GM18499 (cell line): ENCODE results near the gene TFB1M.
"Not testable (repeated sequence)": the region's sequence is repeated elsewhere in the genome, so short reads cannot be mapped to it uniquely, and the experiment has no call there.

ENCODE experiments used
- ATAC-seq: cut with Tn5 transposase; IDR thresholded peaks from one replicate; pipeline ENCODE4 v1.9.1; 2021; ENCODE audit warnings: moderate number of reproducible peaks; ENCODE audit not compliant: insufficient read depth, unreplicated experiment

Gene TFB1M

DNA sequence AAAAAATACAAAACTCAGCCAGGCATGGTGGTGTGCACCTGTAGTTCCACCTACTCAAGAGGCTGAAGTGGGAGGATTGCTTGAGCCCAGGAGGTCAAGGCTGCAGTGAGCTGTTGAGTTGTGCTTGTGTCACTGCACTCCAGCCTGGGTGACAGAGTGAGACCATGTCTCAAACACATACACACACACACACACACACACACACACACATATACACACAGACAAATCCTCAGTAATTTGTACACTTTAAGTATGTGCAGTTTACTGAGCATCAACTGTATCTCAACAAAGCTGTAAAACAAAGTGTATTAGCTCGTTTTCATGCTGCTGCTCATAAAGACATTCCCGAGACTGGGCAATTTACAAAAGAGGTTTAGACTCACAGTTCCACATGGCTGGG lies 7.3 kb downstream of the TFB1M start:
- no peak for ATAC-seq

DNA sequence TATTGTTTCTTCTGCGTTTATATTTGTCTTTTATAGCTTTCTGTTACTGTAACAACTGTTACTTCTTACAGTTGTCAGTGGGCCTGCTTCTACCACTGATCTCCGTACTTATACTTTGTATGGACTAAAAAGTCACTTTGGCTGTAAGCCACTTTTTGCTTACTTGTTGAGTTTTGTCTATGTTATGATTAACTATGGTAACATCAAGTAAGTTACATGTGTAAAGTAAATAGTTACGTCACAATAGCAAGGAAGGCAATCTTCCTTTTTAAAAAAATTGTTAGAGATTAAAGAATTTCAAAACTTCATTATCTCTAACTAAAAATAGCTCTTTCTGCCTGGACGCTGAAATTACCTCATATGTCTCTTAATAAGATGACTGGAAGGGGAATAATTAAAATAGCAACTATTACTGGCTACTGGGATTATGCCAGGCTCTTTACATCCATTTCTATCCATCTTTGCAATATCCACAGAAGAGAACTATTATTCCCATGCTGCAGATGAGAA lies 10.9 kb downstream of the TFB1M start:
- no peak for ATAC-seq

DNA sequence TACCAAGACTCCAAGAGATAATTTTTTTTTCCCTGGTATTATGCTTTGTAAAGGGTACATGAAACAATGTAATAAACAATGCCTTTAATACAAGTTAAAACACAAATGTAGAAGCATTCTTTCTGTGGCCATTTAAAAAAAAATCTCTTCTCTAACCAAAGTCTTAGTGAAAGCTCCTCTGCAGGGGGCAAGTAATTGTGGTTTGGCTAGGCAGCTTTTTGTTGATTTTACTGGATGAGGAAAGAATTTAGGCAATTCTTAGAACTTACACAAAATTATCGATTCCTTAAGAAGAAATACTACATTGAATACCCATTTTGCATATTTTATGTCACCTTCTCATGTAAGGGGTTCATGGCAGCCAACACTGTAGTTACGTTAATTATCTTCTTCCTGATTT lies 12.4 kb downstream of the TFB1M start:
- no peak for ATAC-seq

DNA sequence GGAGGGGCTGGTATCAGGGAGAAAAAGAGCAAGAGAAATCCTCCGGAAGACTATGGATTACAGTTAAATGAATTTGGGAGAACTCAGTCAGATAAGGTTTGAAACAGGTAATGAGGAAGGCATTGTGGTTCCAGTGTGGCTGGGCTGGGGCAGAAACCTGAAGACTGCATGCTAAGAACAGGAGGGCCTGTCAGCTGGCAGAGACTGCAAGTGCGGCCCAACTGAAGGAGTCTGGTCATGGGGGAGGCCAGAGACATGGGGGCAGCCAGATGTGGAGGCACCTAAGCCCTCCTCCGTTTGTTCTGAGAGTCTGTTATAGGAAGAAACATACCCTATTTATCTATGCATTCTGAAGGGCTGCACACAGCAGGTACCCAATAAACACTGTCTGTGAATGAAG lies 16.6 kb downstream of the TFB1M start:
- ATAC-seq, result no peak

DNA sequence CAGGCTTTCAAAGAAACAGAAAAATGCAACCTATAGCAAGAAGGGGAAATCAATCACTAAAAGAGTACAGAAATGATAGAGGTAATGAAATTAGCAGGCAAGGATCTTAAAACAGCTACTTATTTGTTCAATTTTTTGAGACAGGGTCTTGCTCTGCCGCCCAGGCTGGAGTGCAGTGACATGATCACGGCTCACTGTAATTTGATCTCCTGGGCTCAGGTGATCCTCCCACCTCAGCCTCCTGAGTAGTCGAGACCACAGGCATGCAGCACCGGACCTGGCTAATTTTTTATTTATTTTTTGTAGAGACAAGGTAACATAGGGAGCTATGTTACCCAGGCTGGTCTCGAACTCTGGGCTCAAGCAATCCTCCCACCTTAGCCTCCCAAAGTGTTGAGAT lies 21.6 kb downstream of the TFB1M start:
- ATAC-seq, result no peak

DNA sequence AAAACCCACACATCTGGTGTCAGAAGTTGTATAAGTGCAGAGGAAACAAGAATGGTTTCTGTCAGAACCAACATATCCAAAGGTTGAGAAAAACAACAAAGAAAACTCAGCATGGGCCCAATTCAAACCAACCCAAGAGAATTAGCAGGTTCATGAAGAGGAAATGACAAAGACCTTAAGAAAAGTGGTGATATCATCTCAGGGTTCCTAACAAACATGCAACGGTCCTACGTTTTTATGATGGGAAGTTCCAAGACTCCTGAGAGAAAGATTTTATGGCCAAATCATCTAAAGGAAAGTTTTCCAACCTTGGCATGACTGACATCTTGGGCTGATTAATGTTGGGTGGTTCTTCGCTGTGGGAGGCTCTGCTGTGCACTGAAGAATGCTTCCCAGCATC lies 23.0 kb downstream of the TFB1M start:
- ATAC-seq, result no peak

DNA sequence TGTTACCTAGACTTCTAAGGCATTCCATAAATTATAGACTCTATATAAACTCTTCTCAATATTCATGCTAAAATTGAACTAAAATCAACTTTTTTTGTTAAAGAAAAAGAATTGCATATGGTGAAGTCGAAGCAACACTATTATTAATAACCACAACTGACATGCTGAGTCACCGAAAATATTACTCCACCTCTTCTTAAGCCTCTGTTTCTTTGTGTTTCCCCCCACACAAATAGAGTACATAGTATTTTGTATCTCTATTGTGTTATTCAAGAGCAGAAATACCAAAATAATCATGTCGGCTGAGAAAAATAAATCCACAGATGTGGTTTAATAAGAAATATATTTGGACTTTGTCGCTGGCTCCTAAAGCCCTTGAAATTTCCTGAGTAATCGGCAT lies 23.8 kb downstream of the TFB1M start:
- no peak for ATAC-seq

DNA sequence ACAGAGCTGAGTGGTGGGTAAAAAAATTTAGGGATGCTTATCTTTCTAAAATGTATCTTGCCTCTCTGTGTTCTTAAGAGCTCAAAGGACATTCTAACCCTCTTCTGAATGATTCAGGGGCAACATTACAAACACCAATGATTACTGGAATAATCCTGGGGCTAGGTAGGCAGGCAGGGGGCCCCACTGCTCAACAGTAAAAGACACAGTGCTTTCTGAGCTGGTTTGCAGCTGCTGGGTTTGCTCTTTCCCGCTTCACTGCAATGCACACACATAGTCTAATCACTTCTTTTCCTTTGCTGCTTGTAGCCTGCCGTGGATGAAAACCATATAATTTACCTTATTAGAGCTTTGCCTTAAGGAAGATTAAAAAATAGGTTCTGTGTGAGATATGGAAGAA lies 26.5 kb downstream of the TFB1M start:
- ATAC-seq, result no peak

DNA sequence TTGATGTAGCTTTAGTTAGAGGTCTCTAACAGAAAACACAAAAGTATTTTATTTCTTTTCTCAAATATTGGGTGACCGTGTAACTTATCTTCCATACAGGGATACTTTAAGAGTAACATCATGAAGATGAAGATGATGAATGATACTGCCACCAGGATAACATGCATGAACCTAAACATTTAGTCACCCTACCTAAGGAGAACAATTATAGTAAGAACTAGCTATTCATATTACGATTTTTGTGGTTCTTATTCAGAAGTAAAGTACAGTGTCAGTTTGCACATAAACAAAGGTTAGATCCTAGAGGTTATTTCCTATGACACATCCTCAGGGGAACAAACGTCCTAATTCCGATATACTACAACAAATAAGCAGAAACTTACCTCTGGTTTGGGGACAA lies 29.5 kb downstream of the TFB1M start:
- no peak for ATAC-seq

DNA sequence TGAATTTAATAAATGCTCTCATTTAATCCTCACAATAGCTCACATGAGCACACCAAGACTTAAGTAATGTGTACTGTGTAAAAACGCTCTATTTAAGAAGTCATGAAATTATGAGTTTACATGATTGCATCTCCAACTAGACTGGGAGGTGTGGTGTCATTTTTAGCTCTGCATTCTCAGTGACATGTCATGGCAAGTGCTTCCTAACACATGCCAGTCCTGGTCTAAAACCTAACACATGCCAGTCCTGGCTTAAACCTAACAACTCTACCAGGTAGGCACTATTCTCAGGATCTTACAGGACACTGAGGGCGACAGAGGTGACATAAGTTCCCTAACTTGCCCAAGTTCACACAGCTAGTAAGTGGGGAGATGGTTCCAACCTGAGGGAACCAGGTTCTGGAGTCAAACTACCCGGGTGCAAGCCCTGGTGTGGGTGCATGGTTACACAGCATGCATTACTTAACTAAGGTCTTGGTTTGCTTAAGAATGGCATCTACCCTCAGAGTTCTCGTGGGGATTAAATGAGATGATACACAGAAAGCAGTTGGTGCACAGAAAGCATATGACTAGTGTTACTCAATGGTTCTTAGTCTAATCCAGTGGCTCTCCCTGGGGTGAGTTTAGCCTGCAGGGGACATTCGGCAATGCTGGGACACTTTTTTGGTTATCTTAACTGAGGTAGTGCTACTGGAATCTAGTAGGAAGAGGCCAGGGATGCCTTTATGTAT lies 35.8 kb downstream of the TFB1M start:
- ATAC-seq, result no peak

DNA sequence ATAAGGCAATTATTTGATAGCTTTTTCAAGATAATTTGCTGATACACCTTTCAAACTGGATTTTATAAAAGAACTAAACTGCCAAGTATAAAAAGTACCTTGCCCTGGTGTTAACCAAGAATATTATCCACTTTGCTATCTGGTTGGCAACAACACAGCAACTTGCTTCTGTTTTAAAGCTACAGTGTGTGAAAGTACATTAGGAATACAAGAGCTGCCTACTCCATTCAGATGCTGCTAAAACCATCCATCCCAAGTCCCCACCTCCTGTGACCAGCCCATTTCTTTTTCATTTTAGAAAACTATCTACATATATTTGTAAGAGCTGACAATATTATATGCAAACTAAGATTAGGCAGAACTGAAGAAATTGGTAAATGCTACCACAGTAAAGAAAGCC lies 37.6 kb downstream of the TFB1M start:
- no peak for ATAC-seq

DNA sequence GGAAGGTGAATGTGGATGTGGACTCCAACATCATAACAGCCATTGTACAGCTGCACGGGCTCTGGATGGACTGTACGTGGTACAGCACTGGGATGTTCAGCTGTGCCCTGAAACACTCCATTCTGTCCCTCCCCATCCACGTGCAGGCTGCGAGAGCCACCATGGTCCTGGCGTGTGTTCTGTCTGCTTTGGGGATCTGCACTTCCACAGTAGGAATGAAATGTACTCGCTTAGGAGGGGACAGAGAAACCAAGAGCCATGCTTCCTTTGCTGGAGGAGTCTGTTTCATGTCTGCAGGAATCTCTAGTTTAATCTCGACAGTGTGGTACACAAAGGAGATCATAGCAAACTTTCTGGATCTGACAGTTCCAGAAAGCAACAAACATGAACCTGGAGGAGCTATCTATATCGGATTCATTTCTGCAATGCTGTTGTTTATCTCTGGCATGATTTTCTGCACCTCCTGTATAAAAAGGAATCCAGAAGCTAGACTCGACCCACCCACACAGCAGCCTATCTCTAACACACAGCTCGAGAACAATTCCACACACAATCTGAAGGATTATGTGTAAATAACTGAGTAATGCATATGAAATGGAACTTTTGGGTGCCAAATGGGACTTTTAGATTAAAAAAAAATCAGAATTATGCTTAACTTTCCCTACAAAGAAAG lies 38.3 kb downstream of the TFB1M start:
- no peak for ATAC-seq

DNA sequence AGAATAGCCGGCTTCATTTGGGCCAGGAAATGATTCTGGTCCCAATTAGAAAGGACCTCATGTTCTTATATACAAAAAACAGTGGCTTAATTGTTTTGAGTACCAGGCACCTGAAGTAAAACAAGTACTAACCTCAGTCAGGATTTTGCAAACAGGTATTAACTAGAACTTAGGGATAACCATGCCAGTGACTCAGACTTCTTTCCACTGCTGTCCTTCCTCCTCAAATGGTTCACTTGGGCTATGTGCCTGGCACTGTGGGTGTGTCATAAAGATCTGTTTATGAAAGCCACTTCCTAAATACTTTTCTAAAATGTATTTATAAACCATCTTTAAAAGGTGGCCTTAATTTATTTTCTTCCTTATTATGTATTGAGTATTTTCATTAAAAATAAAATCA lies 39.8 kb downstream of the TFB1M start:
- ATAC-seq, result no peak

DNA sequence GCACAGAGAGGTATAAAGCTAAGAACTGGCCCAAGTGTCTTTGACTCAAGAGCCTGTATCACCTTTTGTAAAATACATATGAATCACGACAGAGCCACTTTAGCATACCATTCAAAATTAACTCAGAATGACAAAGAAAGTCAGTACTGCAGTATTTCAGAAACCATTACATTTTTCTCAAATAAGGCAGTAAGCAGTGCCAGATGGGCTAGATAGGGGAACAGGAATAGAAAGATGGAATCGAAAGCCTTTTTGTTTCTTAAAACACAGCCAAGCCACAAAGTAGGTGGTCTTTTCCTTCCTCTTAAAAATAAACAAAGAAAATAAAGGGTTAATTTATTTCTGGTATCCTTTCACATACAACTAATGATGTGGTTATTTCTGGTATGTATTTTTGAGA lies 40.2 kb downstream of the TFB1M start:
- no peak for ATAC-seq

DNA sequence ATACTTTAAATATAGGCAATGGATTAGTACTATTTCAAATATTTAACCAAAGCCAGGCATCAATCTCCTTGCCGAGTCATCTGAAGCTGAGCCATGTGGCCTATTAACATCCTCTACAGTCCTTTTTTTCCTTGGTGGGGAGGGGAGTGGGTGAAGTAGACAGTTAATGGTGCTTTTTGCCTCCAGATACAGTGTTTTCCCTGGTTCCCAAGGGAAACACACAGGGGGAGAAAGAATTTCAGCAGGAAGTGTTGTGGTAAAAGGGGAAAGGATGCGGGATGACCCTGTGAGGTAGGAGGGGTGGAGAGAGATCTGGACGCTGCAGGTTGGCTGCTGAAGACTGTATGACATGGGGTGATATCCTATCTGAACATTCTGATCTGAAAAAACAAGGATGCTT lies 40.9 kb downstream of the TFB1M start:
- ATAC-seq, result no peak

DNA sequence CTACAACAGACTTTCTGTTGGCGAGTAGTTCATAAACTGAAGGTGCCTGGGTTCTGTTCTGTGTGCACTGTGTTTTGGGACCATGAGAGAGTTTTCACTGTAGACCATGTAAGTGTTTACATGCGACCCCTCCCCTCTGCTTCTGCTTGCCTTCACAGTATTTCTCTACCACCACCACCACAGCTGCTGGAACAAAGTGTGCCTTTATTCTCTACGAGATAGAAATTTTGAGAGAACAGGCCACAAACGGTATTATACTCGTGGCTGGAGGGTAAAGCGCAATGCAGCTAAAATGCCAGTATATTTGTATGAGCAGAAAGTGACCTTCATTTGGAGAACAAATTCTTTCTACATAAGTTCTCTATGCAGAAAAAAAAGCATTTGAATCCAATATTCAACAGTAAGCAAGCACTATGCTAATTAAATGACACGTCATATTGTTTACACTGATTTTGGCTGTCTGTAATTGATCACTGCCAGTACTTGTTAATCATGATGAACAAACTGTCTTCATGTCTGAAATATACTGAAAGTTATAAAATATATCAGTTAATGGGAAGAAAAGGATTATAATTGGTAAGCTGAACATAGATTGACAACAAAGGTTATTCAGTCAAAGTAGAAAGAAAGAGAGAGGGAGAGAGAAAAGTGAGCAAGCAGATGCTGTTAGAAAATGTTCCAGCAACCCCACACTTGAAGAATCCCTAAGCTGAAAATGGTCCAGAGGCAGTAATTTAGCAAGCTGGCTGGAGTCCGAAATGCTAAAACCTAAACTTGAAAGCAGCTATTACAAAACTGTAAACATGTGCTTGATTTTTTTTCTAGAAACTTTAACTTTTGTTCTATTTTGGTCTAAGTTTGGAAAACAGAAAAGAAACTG lies 41.7 kb downstream of the TFB1M start:
- ATAC-seq, result no peak

DNA sequence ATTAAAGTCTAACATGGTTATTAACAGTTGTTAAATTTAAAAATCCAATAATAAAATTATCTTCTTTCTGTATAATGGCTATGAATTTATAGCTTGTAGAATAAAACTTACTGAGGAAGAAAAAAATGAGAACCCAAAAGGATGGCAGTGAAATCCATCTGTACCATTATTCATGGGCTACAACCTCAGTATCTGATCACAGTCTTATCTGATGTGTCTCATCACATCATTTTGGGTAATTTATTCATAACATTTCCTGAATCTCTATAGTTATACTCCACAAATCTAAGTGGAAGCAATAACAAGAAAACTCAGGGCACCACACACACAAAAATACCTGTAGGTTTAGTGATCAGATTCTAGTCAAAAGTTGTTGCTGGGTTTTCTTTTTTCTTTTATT lies 43.1 kb downstream of the TFB1M start:
- no peak for ATAC-seq

DNA sequence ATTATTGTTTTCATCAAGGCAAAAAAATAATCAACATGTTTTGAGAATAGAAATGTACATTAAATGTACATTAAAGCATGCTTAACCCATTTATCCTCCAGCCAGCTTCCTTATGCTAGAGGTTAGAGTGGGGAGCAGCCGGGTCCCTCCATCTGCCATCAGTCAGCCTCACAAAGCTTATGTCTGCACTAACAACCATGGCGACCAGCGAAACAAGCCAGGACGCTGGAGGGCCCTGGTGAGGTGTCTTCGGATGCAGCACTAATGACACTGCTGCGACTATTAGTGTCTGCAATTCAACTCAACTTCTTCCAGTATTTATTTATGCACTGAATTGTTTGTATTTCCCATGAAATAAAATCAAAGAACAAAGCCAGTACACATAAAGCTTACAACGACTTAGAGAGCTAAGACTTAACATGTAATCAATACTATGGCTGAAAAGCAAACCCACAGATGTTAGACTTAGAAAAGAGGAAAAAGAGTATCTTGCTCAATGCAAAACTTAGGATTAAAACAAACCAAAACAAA lies 43.7 kb downstream of the TFB1M start:
- ATAC-seq, result no peak

DNA sequence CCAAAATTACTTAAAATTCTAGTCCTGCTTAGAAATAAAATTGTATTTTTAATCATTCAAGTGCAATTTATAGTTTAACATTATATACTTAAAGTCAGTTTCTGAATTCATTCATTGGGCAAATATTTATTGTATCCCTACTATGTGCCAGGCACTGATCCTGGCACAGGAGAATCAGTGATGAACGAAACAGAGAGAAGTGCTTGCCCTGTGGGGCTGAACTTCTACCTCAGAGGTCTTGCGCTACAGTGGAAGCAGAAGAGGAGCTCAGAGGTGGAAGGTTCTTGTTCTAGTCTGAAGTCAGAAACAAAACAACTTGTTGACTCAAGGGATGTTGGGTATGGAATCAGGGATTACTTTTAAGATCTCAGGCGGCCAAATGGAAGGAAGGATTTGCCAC lies 44.5 kb downstream of the TFB1M start:
- no peak for ATAC-seq

DNA sequence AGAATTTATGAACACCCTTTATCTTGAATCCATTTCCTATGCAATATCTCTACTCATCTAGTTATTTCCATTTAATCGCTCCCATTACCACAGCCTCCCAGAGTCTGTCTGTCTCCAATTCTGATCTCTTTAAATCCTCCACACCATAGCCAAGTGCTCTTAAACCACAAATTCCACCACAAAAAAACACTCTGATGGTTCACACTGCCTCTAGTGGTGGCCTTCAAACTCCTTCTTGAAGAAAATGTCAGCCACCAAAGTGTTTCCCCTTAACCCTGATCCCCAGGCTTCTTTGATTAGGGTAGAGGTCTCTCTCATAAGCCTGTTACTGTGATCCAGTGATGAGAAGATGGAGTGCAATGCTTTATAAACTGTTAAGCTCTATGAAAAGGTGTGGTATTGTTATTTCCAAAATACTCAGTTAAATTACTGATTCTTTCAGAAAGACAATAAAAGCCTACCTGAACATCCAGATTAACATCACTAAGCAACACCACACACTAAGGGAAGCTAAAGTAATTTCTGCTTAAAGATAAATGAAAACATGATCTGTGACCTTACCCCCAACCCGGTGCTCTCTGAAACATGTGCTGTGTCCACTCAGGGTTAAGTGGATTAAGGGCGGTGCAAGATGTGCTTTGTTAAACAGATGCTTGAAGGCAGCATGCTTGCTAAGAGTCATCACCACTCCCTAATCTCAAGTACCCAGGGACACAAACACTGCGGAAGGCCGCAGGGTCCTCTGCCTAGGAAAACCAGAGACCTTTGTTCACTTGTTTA lies 46.0 kb downstream of the TFB1M start:
- not testable (repeated sequence) for ATAC-seq
